Smooth muscle cell (in vitro differentiated cells): ENCODE measurements around the gene PYROXD2. TPM values are rescaled to one million over a fixed set of nuclear protein-coding genes. Genes with fewer than 3 reads are reported as not detected.

Experiments
- DNase-seq: peaks from one replicate; lab custom pipeline; 2025; ENCODE audit not compliant: unreplicated experiment; lab: John Stamatoyannopoulos, UW
- H2AFZ ChIP-seq: fragments of 200-600 bp; sonication (generic); 2 replicates; pipeline ENCODE4 v1.6.0; 2016; ENCODE audit warnings: antibody characterized with exemption, low read depth, mild to moderate bottlenecking
- H3F3A ChIP-seq: fragments of 200-600 bp; sonication (generic); 2 replicates; pipeline ENCODE4 v1.6.0; 2017; ENCODE audit warnings: antibody characterized with exemption, low read depth
- H3K27ac ChIP-seq: fragments of 200-600 bp; sonication (generic); 2 replicates; pipeline ENCODE4 v1.5.1; 2016; ENCODE audit warnings: low read depth, mild to moderate bottlenecking
- H3K27me3 ChIP-seq: fragments of 200-600 bp; sonication (generic); 2 replicates; pipeline ENCODE4 v1.6.1; 2016; ENCODE audit warnings: low read depth, mild to moderate bottlenecking
- H3K36me3 ChIP-seq: fragments of 200-600 bp; sonication (generic); 2 replicates; pipeline ENCODE4 v1.5.1; 2016; ENCODE audit warnings: low read depth
- H3K4me1 ChIP-seq: fragments of 200-600 bp; sonication (generic); 2 replicates; pipeline ENCODE4 v1.5.1; 2016; ENCODE audit warnings: low read depth
- H3K4me2 ChIP-seq: fragments of 200-600 bp; sonication (generic); 2 replicates; pipeline ENCODE4 v1.6.0; 2016; ENCODE audit warnings: mild to moderate bottlenecking
- H3K4me3 ChIP-seq: fragments of 200-600 bp; sonication (generic); 2 replicates; pipeline ENCODE4 v1.5.1; 2016; ENCODE audit warnings: mild to moderate bottlenecking
- H3K79me2 ChIP-seq: fragments of 200-600 bp; sonication (generic); 2 replicates; pipeline ENCODE4 v1.6.0; 2016; ENCODE audit warnings: low read depth, mild to moderate bottlenecking
- H3K9ac ChIP-seq: fragments of 200-600 bp; sonication (generic); 2 replicates; pipeline ENCODE4 v1.6.0; 2016; ENCODE audit warnings: low read depth
- H3K9me3 ChIP-seq: fragments of 200-600 bp; sonication (generic); replicated peaks from 2 replicates; pipeline ENCODE4 v1.5.1; 2016; ENCODE audit warnings: low read depth
- H4K20me1 ChIP-seq: fragments of 200-600 bp; sonication (generic); 2 replicates; pipeline ENCODE4 v1.6.0; 2016; ENCODE audit warnings: low read depth
- CTCF ChIP-seq: fragments of 200-600 bp; sonication (generic); IDR thresholded peaks from 2 replicates; pipeline ENCODE4 v1.5.1; 2017; ENCODE audit warnings: borderline replicate concordance, mild to moderate bottlenecking, antibody characterized with exemption; ENCODE audit not compliant: insufficient read depth, poor library complexity, severe bottlenecking
- WGBS: methylation state at CpG from one replicate; pipeline ENCODE4 v1.1.7; 2016; ENCODE audit warnings: low lambda C conversion rate; 5-methylcytosine and 5-hydroxymethylcytosine counted together
- polyA plus RNA-seq: library from polyadenylated mRNA; unstranded; fragments of >200 nt; fragmentation: Nextera tagmentation; extraction: Ambion mirVana; gene quantifications from 2 replicates; pipeline ENCODE4 v1.2.1, GENCODE V29; 2016
- total RNA-seq: library from RNA; depleted of rRNA; stranded (reverse); fragments of >200 nt; gene quantifications from 2 replicates; pipeline ENCODE4 v1.2.3, GENCODE V29; 2014

The PYROXD2 gene
- total and polyA plus RNA-seq, 2 experiments from 2014 or later: 3.6 to 6.1 TPM

DNA sequence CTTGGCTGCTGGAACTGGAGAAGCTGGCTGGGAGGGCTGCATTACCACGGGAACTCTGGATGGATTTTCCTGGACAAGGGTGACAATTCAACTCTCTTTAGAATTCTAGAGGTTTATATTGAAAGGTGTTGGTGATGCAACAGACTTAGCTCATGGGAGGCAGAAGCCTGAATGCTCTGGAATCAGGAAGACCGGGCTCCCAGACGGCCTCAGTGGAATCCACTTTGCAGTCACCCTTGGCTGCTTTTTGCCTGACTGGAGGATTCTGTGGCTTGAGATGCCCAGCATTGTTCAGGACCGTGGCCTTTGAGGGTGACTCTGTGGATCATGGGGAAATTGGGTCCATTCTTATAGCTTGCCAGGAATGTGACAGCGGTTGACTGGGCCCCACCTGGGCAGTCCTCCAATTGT lies 32.3 kb downstream of the PYROXD2 start:
- Histone ChIP-seq H2AFZ (no peak overlapping the region), H3K9ac (no peak overlapping the region), H3F3A (peaks cover 26% of the 10 kb centered on the region), H3K9me3 (no peaks in the 10 kb centered on the region), H3K4me1 (peaks cover 7% of the 10 kb centered on the region), H4K20me1 (no peaks in the 10 kb centered on the region), H3K4me2 (peak overlapping the region; percentile 12), H3K36me3 (no peaks in the 10 kb centered on the region), H3K79me2 (no peaks in the 10 kb centered on the region), H3K27ac (peak overlapping the region; percentile 57), H3K4me3 (no peak overlapping the region), H3K27me3 (no peaks in the 10 kb centered on the region)
- 53% methylated on average over 5 of the region's 5 CpGs for WGBS
- DNase-seq: no peak
- no peak for TF ChIP-seq CTCF

GRCh38 chr10:98380493-98381339 lies 34.3 kb downstream of the PYROXD2 start:
- Histone ChIP-seq H3K9me3 (no peaks in the 10 kb centered on the region), H3K27me3 (no peaks in the 10 kb centered on the region), H3K9ac (no peak overlapping the region), H3K4me2 (peak overlapping the region; percentile 11), H3K4me3 (no peak overlapping the region), H3K4me1 (peaks cover 7% of the 10 kb centered on the region), H3F3A (peaks cover 26% of the 10 kb centered on the region), H3K79me2 (no peaks in the 10 kb centered on the region), H3K36me3 (no peaks in the 10 kb centered on the region), H2AFZ (no peak overlapping the region), H3K27ac (peak overlapping the region; percentile 24), H4K20me1 (no peaks in the 10 kb centered on the region)
- DNase-seq: no peak
- no peak for TF ChIP-seq CTCF
- 28% methylated on average over 8 of the region's 8 CpGs for WGBS

- no peaks in the 10 kb centered on the region for H3K27me3 ChIP-seq
- peak overlapping the region; percentile 41 for H3K4me2 ChIP-seq
- no peaks in the 10 kb centered on the region for H3K79me2 ChIP-seq
- WGBS: 81% methylated on average over 4 of the region's 4 CpGs
- H3K4me3 ChIP-seq: no peak overlapping the region
- no peak for TF ChIP-seq CTCF
- peaks cover 37% of the 10 kb centered on the region for H3F3A ChIP-seq
- no peak for DNase-seq
- H3K36me3 ChIP-seq: no peaks in the 10 kb centered on the region
- H3K9ac ChIP-seq: no peak overlapping the region
- no peak overlapping the region for H2AFZ ChIP-seq
- no peaks in the 10 kb centered on the region for H4K20me1 ChIP-seq
- peak overlapping the region; percentile 32 for H3K27ac ChIP-seq
- peaks cover 15% of the 10 kb centered on the region for H3K4me1 ChIP-seq
- no peaks in the 10 kb centered on the region for H3K9me3 ChIP-seq
Observed at GRCh38 chr10:98378722-98379121, 36.3 kb downstream of the PYROXD2 start.
